Ovary (tissue), 9 donors: Measurements from ENCODE around the gene PALLD. TPM values are rescaled to one million over a fixed set of nuclear protein-coding genes. Genes with fewer than 3 reads are reported as not detected.
"Not testable (repeated sequence)": the region's sequence is repeated elsewhere in the genome, so short reads cannot be mapped to it uniquely, and the experiment has no call there.

Source experiments
- DNase-seq, 5 donors: peaks; one replicate each; pipeline ENCODE4 v3.0.0-alpha.2; 2019 to 2020
- H3K27ac ChIP-seq, 2 donors: fragments of 200-600 bp; one replicate each; pipeline versions ENCODE4 v1.5.1 to v1.8.0; 2019 to 2022
- H3K27me3 ChIP-seq: fragments of 200-600 bp; one replicate; pipeline ENCODE4 v1.8.0; 2022
- H3K36me3 ChIP-seq: fragments of 200-600 bp; sonication (generic); one replicate; pipeline ENCODE4 v1.5.1; 2019
- H3K4me1 ChIP-seq: one replicate; pipeline ENCODE4 v1.8.1; 2013; ENCODE audit warnings: mild to moderate bottlenecking, moderate library complexity; ENCODE audit not compliant: insufficient read depth
- H3K4me3 ChIP-seq: fragments of 200-600 bp; sonication (generic); one replicate; pipeline ENCODE4 v1.5.1; 2017
- H3K9me3 ChIP-seq, 2 donors: fragments of 200-600 bp in 1 of 2; sonication (generic) in 1 of 2; one replicate each; pipeline versions ENCODE4 v1.5.1 to v1.8.1; 2013 to 2019; ENCODE audit warnings: mild to moderate bottlenecking in 1 of 2, moderate library complexity in 1 of 2
- CTCF ChIP-seq, 3 donors: fragments of 450-650 bp in 2 of 3; fragments of 200-600 bp in 1 of 3; IDR thresholded peaks; one replicate each; pipeline versions ENCODE4 v1.5.1 to v1.8.0; 2016 to 2022; ENCODE audit warnings: antibody characterized with exemption in 3 of 3, mild to moderate bottlenecking in 1 of 3
- EP300 ChIP-seq: sonication (generic); formaldehyde crosslinking; IDR thresholded peaks from one replicate; pipeline ENCODE4 v1.6.1; 2017; ENCODE audit warnings: antibody characterized with exemption
- POLR2A ChIP-seq: fragments of 450-650 bp; IDR thresholded peaks from one replicate; pipeline ENCODE4 v1.6.1; 2017; ENCODE audit warnings: antibody characterized with exemption, mild to moderate bottlenecking, moderate library complexity
- WGBS, 3 donors: extraction: QIAGEN DNeasy Blood & Tissue Kit in 1 of 3; methylation state at CpG; one replicate each; pipeline versions ENCODE4 v1.1.5 to v1.1.7; 2013 to 2017; 5-methylcytosine and 5-hydroxymethylcytosine counted together
- intact Hi-C, 4 donors: fragments of 100-400 bp; cut with DNase I; formaldehyde crosslinking; loops; one replicate each; pipeline versions ENCODE4 v1.11.0 to v1.15.1; 2022 to 2023
- polyA plus RNA-seq, 2 donors: library from polyadenylated mRNA; stranded (reverse); fragments of 200-250 nt in 1 of 2; fragments of 350-450 nt in 1 of 2; fragmentation: Illumina TruSeq in 1 of 2; extraction: RNeasy Lipid Tissue Mini Kit (QIAGEN cat#74804) in 1 of 2; gene quantifications; one replicate each; pipeline ENCODE4 v1.2.3, GENCODE V29; 2013 to 2014
- total RNA-seq, 7 donors: library from RNA; depleted of rRNA in 2 of 7; stranded (reverse); fragments of >200 nt in 2 of 7; fragmentation: NEBNext Ultra II Directional in 3 of 7; extraction: Animal tissue kit (Norgen Biotek cat#: 25700) in 3 of 7; gene quantifications; one replicate each; pipeline versions ENCODE4 v1.1.0 to v1.2.4, GENCODE V29; 2016 to 2023
- donor health status: DM: no; HTN: no; CAD: no; lungs with moderate emphysema.
- donor health status: DM: no; HTN: no; CAD: no.
- donor health status: Bipolar disorder and iron deficiency.
- donor health status: DM: yes; HTN: yes; CAD: no.
- donor health status: DM: no; HTN: no; CAD: no.
- donor health status: DM: yes; HTN: yes; CAD: no.

Gene PALLD
- total and polyA plus RNA-seq, 9 donors, result 96.8 to 605 (median 137) TPM

- TF ChIP-seq CTCF (IDR thresholded peaks at IDR 0.05) (no peak), POLR2A (no peak), EP300 (no peak)
- Histone ChIP-seq H3K4me3 (no peak overlapping the region), H3K9me3 (no peaks in the 10 kb centered on the region), H3K27ac (no peak overlapping the region), H3K27me3 (no peaks in the 10 kb centered on the region), H3K36me3 (no peaks in the 10 kb centered on the region), H3K4me1 (peaks cover 6% of the 10 kb centered on the region)
- 37 to 59% (median 49%) methylated on average over 1 of the region's 1 CpG for WGBS, 3 donors
- no peak for DNase-seq
- intact Hi-C loops, result no loop called here
Observed at GRCh38 chr4:168696280-168696679, 199.4 kb downstream of the PALLD start.

- no peak for TF ChIP-seq CTCF (IDR thresholded peaks at IDR 0.05)
- no peak for TF ChIP-seq POLR2A
- TF ChIP-seq EP300, result no peak
- H3K4me3 ChIP-seq, result no peak overlapping the region
- H3K4me1 ChIP-seq, result peaks cover 4% of the 10 kb centered on the region
- no peak for DNase-seq
- H3K27me3 ChIP-seq, result no peaks in the 10 kb centered on the region
- no peaks in the 10 kb centered on the region for H3K9me3 ChIP-seq
- 93 to 97% (median 95%) methylated on average over 4 of the region's 4 CpGs for WGBS, 3 donors
- no peaks in the 10 kb centered on the region for H3K36me3 ChIP-seq
- intact Hi-C loops, result no loop called here
- H3K27ac ChIP-seq, result no peak overlapping the region
Observed at GRCh38 chr4:168696826-168697225, 200.0 kb downstream of the PALLD start.

- Histone ChIP-seq H3K27ac (no peak overlapping the region), H3K36me3 (no peaks in the 10 kb centered on the region), H3K4me1 (no peaks in the 10 kb centered on the region), H3K9me3 (no peaks in the 10 kb centered on the region), H3K27me3 (no peaks in the 10 kb centered on the region), H3K4me3 (no peak overlapping the region)
- 79 to 92% (median 86%) methylated on average over 3 of the region's 3 CpGs for WGBS, 3 donors
- no peak for DNase-seq
- TF ChIP-seq CTCF (IDR thresholded peaks at IDR 0.05) (no peak), EP300 (no peak), POLR2A (no peak)
- intact Hi-C loops, result no loop called here
Observed at GRCh38 chr4:168699224-168699878, 202.5 kb downstream of the PALLD start.

GRCh38 chr4:168701061-168701460 is 204.2 kb downstream of the PALLD start:
- no peaks in the 10 kb centered on the region for H3K4me1 ChIP-seq
- DNase-seq, result no peak
- no peak for TF ChIP-seq EP300
- TF ChIP-seq POLR2A, result no peak
- TF ChIP-seq CTCF (IDR thresholded peaks at IDR 0.05), result no peak
- H3K27ac ChIP-seq, result no peak overlapping the region
- H3K4me3 ChIP-seq, result no peak overlapping the region
- no peaks in the 10 kb centered on the region for H3K9me3 ChIP-seq
- no peaks in the 10 kb centered on the region for H3K36me3 ChIP-seq
- intact Hi-C loops, result no loop called here
- H3K27me3 ChIP-seq, result no peaks in the 10 kb centered on the region
- WGBS, 3 donors, result 78 to 98% (median 96%) methylated on average over 3 of the region's 3 CpGs

GRCh38 chr4:168702581-168703087 is 205.8 kb downstream of the PALLD start:
- H3K4me1 ChIP-seq, intact Hi-C loops, DNase-seq, H3K36me3 ChIP-seq, H3K4me3 ChIP-seq, H3K27me3 ChIP-seq, H3K9me3 ChIP-seq, H3K27ac ChIP-seq: not testable (repeated sequence)
- WGBS, 3 donors, result 93 to 98% (median 98%) methylated on average over 2 to 4 of the region's 4 CpGs
